Parathyroid adenoma (tissue), 2 donors: Measurements from ENCODE around the gene LENG9.

Experiments
- H2AFZ ChIP-seq: fragments of 300-600 bp; sonication (generic); one replicate; pipeline ENCODE4 v1.7.0; 2017; ENCODE audit warnings: antibody characterized with exemption, mild to moderate bottlenecking
- H3K27ac ChIP-seq: fragments of 300-600 bp; sonication (generic); one replicate; pipeline ENCODE4 v1.7.0; 2017
- H3K27me3 ChIP-seq: fragments of 300-600 bp; sonication (generic); one replicate; pipeline ENCODE4 v1.7.0; 2017; ENCODE audit warnings: low read length; ENCODE audit not compliant: control insufficient read depth, insufficient read depth
- H3K36me3 ChIP-seq: fragments of 300-600 bp; sonication (generic); one replicate; pipeline ENCODE4 v1.7.0; 2017; ENCODE audit warnings: low read length; ENCODE audit not compliant: control insufficient read depth, insufficient read depth
- H3K4me1 ChIP-seq: fragments of 300-600 bp; sonication (generic); one replicate; pipeline ENCODE4 v1.7.0; 2017; ENCODE audit warnings: control low read depth
- H3K4me2 ChIP-seq: fragments of 300-600 bp; sonication (generic); one replicate; pipeline ENCODE4 v1.7.0; 2017; ENCODE audit warnings: low read length
- H3K4me3 ChIP-seq: fragments of 300-600 bp; sonication (generic); one replicate; pipeline ENCODE4 v1.7.0; 2017; ENCODE audit warnings: low read depth, low read length
- H3K79me2 ChIP-seq: fragments of 300-600 bp; sonication (generic); one replicate; pipeline ENCODE4 v1.7.0; 2017; ENCODE audit warnings: control low read depth
- H3K9ac ChIP-seq: fragments of 300-600 bp; sonication (generic); one replicate; pipeline ENCODE4 v1.7.0; 2017; ENCODE audit warnings: mild to moderate bottlenecking
- H3K9me3 ChIP-seq: fragments of 300-600 bp; sonication (generic); one replicate; pipeline ENCODE4 v1.7.0; 2017; ENCODE audit warnings: low read length; ENCODE audit not compliant: control insufficient read depth
- CTCF ChIP-seq: fragments of 300-600 bp; sonication (generic); IDR thresholded peaks from one replicate; pipeline ENCODE4 v1.7.0; 2017; ENCODE audit warnings: antibody characterized with exemption, mild to moderate bottlenecking
- donor health status: primary hyperparathyroidism.

LENG9 gene

GRCh38 chr19:54412877-54413276 is 50.7 kb downstream of the LENG9 start:
- Histone ChIP-seq H3K4me1 (no peaks in the 10 kb centered on the region), H2AFZ (no peak overlapping the region), H3K79me2 (no peaks in the 10 kb centered on the region), H3K27me3 (peaks cover 5% of the 10 kb centered on the region), H3K27ac (no peak overlapping the region), H3K9me3 (no peaks in the 10 kb centered on the region), H3K36me3 (no peaks in the 10 kb centered on the region), H3K4me3 (no peak overlapping the region), H3K9ac (no peak overlapping the region), H3K4me2 (no peak overlapping the region)
- no peak for TF ChIP-seq CTCF
